DOHH2 (cell line): ENCODE measurements around the gene OPN1SW.

Experiments used
- EZH2phosphoT487 ChIP-seq: fragments of 200-600 bp; sonication (generic); IDR thresholded peaks from 2 replicates; pipeline ENCODE4 v1.6.1; 2017; ENCODE audit warnings: borderline replicate concordance, mild to moderate bottlenecking, antibody characterized with exemption, low read length, moderate library complexity, mixed read lengths
- TF ChIP-seq, protein P1 (sequence below): fragments of 200-600 bp; sonication (generic); IDR thresholded peaks from one replicate; pipeline ENCODE4 v1.5.1; 2014; ENCODE audit warnings: antibody characterized with exemption, mild to moderate bottlenecking, low read depth, low read length; ENCODE audit not compliant: poor library complexity, severe bottlenecking

- TF ChIP-seq, protein P1, sequence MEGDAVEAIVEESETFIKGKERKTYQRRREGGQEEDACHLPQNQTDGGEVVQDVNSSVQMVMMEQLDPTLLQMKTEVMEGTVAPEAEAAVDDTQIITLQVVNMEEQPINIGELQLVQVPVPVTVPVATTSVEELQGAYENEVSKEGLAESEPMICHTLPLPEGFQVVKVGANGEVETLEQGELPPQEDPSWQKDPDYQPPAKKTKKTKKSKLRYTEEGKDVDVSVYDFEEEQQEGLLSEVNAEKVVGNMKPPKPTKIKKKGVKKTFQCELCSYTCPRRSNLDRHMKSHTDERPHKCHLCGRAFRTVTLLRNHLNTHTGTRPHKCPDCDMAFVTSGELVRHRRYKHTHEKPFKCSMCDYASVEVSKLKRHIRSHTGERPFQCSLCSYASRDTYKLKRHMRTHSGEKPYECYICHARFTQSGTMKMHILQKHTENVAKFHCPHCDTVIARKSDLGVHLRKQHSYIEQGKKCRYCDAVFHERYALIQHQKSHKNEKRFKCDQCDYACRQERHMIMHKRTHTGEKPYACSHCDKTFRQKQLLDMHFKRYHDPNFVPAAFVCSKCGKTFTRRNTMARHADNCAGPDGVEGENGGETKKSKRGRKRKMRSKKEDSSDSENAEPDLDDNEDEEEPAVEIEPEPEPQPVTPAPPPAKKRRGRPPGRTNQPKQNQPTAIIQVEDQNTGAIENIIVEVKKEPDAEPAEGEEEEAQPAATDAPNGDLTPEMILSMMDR, result no peak
- TF ChIP-seq EZH2phosphoT487, result no peak
These were observed 35.5 kb downstream of the OPN1SW start for GRCh38 chr7:128739990-128740682.
